GM19043 (cell line): Measurements from ENCODE around the gene IL6.
"Not testable (repeated sequence)": the region's sequence is repeated elsewhere in the genome, so short reads cannot be mapped to it uniquely, and the experiment has no call there.

Source experiments
- ATAC-seq: cut with Tn5 transposase; IDR thresholded peaks from one replicate; pipeline ENCODE4 v1.9.1; 2021; ENCODE audit warnings: low read depth; ENCODE audit not compliant: unreplicated experiment

IL6 gene

DNA sequence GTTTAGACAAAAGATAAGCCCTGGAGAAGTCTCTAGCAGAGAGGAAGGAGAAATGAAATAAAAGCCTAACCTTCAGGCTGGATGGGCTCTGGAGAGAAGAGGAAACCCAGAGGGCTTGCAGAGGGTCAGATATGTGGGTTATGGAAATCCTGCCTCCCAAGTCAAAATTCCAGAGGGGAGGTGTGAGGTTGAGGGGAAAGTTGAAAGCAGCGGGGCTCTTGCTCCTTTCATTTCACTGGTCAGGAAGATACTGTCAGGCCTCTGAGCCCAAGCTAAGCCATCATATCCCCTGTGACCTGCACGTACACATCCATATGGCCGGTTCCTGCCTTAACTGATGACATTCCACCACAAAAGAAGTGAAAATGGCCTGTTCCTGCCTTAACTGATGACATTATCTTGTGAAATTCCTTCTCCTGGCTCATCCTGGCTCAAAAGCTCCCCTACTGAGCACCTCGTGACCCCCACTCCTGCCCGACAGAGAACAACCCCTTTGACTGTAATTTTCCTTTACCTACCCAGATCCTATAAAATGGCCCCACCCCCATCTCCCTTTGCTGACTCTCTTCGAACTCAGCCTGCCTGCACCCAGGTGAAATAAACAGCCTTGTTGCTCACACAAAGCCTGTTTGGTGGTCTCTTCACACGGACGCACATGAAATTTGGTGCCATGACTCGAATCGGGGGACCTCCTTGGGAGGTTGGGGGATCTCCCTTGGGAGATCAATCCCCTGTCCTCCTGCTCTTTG is 23.7 kb upstream of the IL6 start:
- not testable (repeated sequence) for ATAC-seq

DNA sequence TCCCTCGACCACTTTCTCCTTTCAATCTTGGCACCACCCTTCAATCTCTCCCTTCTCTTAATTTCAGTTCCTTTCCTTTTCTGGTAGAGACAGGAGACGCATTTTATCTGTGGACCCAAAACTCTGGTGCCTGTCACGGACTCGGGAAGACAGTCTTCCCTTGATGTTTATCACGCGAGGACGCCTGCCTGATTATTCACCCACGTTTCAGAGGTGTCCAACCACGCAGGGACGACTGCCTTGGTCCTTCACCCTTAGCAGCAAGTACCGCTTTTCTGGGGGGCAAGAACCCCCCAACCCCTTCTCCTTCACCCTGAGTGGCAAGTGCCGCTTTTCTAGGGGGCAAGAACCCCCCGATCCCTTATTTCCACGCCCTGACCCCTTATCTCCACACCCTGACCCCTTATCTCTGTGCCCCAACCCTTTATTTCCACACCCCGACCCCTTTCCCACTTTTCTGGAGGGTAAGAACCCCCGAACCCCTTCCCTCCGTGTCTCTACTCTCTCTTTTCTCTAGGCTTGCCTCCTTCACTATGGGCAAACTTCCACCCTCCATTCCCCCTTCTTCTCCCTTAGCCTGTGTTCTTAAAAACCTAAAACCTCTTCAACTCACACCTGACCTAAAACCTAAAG is 22.9 kb upstream of the IL6 start:
- ATAC-seq = not testable (repeated sequence)

DNA sequence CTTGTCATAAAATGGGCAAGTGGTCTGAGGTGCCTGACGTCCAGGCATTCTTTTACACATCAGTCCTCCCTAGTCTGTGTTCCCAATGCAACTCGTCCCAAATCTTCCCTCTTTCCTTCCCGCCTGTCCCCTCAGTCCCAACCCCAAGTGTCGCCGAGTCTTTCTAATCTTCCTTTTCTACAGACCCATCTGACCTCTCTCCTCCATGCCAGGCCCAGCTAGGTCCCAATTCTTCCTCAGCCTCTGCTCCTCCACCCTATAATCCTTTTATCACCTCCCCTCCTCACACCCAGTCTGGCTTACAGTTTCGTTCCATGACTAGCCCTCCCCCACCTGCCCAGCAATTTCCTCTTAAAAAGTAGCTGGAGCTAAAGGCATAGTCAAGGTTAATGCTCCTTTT is 22.3 kb upstream of the IL6 start:
- not testable (repeated sequence) for ATAC-seq

DNA sequence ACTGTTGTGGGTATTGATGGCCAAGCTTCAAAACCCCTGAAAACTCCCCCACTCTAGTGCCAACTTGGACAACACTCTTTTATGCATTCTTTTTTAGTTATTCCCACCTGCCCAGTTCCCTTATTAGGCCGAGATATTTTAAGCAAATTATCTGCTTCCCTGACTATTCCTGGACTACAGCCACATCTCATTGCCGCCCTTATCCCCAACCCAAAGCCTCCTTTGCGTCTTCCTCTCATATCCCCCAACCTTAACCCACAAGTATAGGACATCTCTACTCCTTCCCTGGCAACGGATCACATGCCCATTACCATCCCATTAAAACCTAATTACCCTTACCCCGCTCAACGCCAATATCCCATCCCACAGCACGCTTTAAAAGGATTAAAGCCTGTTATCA is 21.1 kb upstream of the IL6 start:
- ATAC-seq = not testable (repeated sequence)

DNA sequence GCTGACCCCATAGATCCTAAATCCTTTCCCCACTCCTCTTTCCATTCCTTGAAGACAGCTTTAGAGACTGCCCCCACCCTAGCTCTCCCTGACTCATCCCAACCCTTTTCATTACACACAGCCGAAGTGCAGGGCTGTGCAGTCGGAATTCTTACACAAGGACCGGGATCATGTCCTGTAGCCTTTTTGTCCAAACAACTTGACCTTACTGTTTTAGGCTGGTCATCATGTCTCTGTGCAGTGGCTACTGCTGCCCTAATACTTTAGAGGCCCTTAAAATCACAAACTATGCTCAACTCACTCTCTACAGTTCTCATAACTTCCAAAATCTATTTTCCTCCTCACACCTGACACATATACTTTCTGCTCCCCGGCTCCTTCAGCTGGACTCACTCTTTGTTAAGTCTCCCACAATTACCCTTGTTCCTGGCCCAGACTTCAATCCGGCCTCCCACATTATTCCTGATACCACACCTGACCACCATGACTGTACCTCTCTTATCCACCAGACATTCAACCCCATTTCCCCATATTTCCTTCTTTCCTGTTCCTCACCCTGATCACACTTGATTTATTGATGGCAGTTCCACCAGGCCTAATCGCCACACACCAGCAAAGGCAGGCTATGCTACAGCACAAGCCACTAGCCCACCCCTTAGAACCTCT is 19.8 kb upstream of the IL6 start:
- not testable (repeated sequence) for ATAC-seq

DNA sequence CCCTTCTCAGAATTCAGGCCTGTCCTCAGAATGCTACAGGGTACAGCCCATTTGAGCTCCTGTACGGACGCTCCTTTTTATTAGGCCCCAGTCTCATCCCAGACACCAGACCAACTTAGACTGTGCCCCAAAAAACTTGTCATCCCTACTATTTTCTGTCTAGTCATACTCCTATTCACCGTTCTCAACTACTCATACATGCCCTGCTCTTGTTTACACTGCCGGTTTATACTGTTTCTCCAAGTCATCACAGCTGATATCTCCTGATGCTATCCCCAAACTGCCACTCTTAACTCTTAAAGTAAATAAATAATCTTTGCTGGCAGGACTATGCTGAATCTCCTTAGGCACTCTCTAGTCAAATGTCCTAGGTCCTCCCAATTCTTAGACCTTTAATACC is 18.8 kb upstream of the IL6 start:
- ATAC-seq = not testable (repeated sequence)

DNA sequence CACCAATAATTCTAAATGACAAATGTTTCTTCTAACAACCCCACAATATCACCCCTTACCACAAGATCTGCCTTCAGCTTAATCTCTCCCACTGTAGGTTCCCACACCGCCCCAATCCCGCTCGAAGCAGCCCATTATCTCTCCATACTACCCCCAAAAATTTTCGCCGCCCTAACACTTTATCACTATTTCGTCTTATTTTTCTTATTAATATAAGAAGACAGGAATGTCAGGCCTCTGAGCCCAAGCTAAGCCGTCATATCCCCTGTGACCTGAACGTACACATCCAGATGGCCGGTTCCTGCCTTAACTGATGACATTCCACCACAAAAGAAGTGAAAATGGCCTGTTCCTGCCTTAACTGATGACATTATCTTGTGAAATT is 18.3 kb upstream of the IL6 start:
- not testable (repeated sequence) for ATAC-seq

DNA sequence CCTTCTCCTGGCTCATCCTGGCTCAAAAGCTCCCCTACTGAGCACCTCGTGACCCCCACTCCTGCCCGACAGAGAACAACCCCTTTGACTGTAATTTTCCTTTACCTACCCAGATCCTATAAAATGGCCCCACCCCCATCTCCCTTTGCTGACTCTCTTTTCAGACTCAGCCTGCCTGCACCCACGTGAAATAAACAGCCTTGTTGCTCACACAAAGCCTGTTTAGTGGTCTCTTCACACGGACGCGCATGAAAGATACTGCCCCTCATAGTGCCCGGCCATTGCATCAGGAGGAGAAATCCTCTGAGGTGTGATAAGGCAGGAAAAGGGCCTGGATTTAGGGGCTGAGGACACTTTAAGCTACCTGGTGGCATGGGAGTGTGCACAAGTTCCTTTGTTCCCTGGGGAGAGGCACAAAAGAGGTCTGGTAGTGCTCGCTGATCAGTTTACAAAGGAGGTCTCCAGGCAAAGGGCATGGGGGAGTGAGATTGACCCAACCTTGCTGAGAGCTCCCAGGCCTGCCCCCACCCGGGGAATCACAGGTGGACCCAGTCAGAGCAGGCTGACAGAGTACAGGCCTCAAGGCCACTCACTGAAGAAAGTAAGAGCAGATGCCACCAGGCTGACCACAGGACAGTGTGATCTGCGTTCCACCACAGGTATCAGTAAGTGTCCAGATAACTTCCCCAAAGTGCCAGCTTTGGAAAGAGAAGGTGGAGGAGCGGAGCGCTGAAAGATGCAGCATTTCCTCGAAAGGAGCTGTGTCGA is 17.8 kb upstream of the IL6 start:
- not testable (repeated sequence) for ATAC-seq

DNA sequence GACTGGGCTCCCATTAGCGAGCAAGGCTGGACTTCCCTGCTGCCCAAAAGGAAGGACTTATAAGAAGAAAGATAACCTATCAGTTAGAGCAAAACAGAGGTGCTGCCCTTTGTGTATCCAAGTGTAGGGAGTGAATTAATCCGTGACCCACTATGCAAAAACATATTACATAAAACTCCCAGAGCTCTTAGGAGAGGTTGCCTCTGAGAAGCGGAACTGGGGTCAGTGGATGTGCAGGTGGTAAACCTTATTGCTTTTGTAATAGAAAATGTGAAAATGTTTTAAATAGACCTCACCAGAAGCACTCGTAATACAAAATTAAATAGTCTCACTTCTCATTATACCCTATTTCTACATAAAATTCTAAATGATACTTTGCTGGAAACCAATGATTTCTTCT is 17.1 kb upstream of the IL6 start:
- ATAC-seq = no peak

DNA sequence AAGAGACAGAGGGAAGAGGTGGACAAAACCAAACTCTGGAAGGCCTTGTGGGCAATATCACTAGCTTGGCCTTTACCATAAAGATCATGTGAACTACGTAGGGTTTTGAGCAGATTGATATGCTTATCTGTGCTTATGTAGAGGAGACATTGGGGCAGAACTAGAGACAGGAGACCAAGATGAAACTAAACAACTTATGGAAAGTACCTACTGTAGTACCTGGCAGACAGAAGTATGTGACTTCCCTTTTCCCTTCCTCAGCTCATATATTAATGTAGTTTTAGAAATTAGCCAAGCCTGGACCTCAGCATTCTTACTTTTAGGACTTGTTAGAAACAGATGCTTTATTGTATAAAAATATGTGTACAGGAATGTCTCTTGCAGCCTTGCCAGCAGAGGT is 14.0 kb upstream of the IL6 start:
- ATAC-seq = no peak

DNA sequence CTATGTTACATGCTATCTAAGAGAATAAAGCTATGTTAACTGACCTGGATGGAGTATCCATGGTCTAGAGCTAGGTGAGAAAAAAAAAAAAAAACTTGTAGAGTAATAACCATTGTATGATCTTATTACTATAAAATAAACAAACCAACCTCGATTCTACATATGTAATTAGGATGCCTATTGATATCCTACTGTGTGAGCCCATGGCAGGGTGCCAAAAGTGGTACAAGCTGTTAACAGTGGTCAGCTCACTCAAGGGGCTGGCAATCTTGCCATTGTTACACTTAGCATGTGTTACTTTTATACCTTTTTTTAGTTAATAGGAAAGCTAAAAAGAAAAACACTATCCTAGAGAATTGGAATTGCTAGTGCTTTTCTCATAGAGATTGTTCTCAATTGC is 13.5 kb upstream of the IL6 start:
- no peak for ATAC-seq

DNA sequence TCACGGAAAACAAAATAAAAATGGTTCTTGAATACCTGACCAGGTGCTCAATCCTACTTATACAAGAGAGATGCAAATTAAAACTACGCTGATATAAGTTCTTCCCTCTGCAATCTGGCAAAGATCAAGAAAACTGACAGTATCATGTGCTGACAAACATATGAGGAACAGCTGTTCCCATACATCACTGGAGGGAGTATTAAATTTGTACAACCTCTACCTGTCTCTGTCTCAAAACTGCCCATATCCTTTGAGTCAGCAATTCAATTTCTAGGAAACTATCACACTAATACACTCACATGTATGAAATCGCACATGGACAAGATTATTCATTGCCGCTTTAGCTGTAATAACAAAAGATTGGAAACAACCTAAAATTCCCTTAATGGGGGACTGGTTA is 11.0 kb upstream of the IL6 start:
- no peak for ATAC-seq

DNA sequence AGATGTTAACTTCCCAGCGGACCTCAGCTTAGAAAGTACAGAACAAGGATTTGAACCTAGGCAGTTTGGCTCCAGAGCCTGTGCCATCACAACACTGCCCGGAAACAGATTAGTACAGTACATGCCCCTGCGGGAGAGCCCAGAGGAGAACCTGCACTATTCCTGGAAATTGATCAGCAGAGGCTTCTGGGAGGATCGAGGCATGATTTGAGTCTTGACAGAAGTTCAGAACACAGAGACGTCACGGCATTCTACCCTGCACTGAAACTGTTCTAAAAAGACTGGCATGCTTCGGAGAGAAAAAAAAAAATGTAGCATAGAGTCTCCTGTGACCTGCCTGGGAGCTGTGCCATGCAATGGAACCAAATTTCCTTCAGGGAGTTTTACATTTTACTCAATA is 9.2 kb upstream of the IL6 start:
- no peak for ATAC-seq

DNA sequence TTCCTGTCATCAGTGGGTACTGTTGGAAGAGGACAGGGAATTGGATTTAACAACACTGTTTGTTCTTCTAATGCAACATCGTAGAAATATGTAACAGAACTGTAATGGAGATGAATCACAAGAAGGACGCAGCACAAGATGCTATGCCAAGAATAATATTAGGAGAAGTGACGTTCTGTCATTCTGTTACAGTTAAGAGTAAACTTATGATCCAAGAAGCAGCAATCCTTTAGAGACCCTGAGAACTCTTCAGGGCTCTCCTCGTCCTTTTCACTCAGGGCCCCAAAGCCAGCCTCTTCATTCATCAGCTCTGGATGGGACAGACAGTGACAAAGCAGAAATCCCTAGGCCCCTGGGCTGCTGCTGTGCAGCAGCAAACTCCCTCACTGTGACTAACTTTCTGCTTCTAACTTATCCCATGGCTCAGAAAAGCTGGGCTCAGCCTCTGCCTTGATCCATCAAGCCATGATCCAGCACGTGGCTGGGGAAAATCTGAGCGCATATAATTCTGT is 8.7 kb upstream of the IL6 start:
- ATAC-seq = no peak

DNA sequence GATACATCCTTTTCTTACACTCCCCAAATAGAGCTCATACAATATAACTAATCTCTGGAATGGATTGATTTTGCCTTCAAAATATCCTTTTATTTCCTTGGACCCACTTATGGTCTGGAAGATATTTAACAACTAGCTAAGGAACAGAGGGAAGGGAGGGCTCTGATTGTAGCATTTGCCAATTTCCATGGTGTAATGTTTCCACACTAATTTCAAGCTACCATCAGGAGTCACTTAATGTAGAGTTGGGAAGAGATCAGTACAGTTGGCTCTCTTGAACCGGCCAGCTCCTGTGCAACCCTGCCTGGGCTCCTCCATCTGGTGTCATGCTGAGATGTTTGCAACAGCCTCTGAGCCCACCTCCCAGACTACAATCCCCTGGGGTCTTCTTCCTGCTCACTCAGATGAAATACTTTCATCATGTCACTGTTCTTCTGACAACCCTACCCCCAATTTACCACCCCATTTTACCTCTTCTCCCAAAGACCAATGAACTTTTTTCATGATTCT is 8.0 kb upstream of the IL6 start:
- no peak for ATAC-seq

DNA sequence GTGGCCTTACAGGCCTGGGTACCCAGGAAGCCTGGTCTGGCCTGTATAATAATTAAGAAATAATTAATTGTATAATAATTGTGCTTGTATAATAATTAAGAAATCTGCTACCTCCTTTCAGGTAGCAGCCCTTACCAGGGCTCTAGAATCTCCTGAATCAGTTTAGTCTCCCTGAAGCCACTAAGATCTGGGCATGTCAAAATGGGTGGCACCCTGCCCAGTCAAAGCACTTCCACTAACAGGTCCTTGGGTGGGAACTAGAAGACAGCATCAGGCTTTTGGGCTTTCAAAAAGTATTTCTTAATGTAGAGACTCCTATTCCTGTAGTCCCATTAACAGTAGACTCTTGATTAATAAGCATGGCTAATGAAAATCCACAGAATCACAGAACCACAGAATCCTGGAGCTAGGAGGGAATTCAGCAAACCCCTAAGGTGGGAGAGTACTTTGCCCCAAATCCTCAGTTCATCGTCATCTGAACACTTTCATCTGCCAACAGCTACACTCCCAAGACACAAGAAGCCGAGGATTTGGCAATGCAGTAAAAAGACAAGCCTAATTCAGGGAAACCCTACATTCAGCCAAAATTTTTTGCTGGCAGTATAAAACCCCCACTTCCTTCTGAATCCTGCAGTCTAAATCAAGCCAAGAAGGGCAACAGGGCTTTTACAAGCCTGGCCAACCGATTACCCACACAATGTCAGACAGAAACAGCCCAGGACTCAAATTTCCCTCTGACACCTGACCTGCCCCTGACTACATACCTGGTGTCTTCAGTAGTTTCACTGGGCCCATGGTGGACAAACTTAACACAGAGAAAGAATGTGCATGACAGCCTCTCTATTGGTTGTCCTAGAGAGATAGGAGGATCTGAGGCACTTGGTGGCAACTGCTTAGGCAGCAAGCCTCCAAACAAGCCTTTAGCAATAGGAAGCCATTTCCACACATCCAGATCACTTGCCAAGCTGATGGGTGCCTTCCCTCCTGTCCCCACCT is 5.9 kb upstream of the IL6 start:
- ATAC-seq = no peak

DNA sequence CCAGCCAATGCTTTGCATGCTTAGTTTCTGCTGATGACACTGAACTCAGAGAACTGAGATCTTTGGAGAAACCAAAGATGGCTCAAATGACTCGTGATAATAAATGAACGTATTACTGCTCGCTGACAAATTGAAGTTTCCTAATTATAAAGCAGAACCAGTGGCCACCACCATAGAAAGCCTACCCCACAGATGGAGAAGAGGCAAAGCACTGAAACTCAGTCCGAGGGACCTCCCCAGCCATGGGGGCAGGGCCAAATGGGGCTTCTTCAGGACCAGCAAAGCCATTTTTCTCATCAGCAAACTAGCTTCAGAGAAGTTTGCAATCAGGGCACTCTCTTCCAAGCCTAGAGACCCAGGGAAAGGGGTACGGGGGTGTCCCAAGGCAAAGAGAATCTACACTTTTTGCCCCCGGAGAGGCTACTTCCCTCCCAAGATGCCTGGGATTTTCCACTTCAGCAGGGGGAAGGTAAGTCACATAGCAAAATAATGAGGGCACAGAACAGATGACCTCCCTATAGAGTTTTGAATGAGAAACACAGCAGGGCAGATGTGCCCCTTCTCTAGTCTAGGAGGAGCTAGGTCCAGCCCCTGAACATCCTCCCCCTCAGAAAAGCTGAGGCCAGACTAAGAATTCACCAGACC is 4.3 kb upstream of the IL6 start:
- ATAC-seq = no peak

DNA sequence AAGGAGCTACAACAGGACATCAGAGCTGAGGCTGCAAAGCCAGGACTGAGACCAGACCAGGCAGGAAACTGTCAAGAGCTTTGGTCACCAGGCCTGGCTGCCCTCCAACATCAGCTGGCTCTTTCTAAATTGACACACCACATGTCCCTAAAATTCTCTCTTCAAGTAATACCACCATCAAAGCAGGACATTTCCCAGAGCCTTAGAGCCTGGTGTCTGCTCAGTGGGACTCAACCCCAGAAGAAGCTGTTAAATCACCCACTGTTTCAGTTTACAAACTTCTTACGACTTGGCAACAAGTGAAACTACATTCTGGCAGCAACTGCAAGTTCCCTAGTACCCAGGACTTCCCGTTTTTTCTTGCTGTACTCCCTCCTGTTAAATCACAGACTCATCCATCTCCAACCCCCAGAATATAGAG is 3.8 kb upstream of the IL6 start:
- no peak for ATAC-seq

DNA sequence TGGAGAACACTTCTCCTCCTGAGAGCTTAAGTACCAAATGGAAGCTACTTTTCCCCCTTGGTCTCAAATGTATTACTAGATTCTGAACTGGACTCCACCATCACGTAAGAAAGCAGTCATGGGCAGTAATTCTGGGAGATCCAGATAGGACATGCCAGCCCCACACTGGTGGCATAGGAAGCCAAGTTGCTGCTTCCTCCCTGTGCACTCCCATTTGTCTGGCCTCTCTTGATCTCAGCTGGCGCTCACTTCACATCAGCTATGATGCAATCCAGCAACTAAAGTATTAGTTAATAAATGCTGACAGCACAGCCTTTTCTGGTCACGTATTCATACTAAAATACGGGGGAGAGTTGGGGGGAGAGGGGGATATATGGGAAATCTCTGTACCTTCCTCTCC is 3.4 kb upstream of the IL6 start:
- ATAC-seq = no peak
